TTC549 (cell line): ENCODE results near the gene PTPRN2.

ENCODE experiments used
- FAIRE-seq: peaks from 2 replicates; lab custom pipeline; 2012; peaks lifted over from hg19 to GRCh38; lab: Jason Lieb, UNC

Gene PTPRN2

GRCh38 chr7:157722137-157723060 lies 865.2 kb downstream of the PTPRN2 start:
- FAIRE-seq = no peak

- no peak for FAIRE-seq
Measured at GRCh38 chr7:157721468-157722136, 866.0 kb downstream of the PTPRN2 start.

GRCh38 chr7:157719705-157720655 lies 867.6 kb downstream of the PTPRN2 start:
- FAIRE-seq = no peak

DNA sequence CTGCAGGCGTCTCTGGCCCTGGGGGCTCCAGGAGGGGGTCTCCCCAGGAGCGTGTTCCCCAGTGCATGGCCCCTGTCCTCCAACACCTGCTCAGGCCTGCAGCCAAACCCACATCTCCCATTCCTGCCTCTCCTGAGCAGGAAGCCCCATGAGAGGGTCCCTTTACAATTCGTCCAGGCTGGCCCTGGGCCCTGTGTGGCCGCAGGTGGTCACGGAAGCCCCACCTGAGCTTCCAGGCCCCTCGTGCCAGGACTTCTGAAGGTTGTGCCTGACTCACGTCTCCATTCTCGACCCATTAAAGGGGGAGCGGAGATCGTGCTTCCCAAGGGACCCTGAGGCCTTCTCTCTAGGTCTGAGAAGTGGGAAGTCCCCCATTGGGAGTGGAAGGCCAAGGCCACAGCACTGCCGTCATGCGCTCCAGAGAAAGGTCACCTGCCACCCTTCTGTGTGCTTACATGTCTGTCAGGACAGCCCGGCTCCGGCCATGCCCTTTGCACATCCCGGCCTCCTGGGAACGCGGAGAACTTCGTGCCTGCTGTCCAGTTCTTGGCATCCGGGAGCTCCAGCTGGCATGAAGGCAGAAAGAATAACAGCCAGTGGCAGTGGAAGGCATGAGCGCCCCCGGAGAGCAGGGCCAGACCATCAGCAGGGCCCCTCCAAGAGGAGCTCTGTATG lies 868.5 kb downstream of the PTPRN2 start:
- FAIRE-seq = no peak

- FAIRE-seq = no peak
Measured at GRCh38 chr7:157718303-157719007, 869.2 kb downstream of the PTPRN2 start.

DNA sequence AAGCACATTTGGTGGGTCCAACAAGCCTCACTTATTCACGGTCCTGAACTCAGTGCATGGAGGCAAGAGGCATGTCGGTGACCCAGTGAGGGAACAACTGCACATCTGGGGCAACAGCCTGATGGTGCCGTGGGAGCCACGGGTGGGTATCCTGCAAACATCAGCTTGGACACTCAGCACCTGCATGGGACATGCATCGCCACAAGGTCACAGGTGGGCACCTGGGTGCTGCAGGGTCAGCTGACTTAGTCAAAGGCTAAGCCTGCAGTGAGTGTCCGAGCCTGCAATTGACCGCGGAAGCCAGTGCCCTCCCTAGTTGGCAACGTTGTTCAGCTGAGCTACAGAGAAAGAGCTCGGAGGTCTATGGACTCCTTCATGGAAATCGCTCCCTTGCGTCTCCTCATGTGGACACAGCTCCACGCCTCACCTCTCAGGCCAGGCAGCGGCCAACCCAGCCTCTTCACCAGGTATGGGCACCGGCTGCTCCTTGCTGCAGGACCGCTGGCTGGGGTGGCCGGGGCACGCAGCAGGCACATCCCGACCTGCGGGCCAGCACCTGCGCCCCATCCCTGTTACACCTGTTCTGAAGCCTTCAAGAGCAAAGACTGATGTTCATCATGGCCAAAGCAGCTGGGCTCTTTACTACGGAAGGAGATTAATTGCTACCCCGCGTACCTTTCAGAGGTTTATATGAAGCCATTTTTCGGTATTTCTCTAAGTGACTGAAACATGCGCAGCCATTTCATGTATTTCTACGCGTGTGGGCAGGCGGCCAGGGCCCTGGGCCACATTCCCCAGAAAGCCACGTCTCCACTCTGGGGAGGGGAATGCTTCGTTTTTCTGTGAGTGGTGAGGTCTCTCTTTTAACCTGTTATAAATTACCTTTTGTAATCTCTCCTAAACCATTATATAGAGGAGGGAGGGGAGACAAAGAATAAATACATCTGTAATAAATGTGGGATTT lies 870.1 kb downstream of the PTPRN2 start:
- no peak for FAIRE-seq

GRCh38 chr7:157715938-157716280 lies 871.7 kb downstream of the PTPRN2 start:
- FAIRE-seq = no peak

- FAIRE-seq = no peak
Measured at GRCh38 chr7:157715071-157715937, 872.3 kb downstream of the PTPRN2 start.

DNA sequence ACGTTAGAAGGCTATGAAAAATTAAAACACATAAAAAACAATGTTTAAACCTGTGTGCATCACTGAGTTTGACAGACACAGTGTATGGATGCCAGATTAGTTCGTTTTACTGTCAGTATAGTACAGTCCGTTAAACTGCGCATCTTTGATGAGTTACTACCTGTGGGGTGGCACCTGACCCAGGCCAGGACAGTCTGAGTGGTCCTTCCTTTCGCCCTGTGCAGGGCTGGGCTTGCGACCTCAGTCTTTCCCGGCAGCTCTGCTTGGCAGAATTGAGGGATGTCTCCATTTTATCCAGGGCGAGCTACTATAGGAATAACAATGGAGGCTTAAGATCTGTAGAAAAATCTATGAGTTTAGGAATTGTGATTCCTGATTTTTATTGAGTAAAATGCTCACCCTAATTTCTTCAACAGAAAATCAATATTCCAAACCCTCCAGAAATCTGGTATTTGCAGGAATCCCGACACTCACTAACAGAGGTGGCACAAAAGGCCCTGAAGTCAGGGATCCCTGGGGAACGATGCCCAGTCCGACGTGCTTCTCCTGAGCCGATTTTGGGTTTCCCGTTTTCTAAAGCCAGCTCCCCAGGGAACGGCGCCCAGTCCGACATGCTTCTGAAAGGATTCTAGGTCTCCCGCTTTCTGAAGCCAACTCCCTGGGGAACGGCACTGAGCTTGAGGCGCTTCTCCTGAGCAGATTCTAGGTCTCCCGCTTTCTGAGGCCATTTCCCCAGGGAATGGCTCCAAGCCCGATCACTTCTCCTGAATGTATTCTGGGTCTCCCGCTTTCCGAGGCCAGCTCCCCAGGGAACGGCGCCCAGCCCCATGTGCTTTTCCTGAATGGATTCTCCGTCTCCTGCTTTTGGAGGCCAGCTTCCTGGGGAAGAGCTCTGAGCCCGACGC lies 873.2 kb downstream of the PTPRN2 start:
- FAIRE-seq = no peak

DNA sequence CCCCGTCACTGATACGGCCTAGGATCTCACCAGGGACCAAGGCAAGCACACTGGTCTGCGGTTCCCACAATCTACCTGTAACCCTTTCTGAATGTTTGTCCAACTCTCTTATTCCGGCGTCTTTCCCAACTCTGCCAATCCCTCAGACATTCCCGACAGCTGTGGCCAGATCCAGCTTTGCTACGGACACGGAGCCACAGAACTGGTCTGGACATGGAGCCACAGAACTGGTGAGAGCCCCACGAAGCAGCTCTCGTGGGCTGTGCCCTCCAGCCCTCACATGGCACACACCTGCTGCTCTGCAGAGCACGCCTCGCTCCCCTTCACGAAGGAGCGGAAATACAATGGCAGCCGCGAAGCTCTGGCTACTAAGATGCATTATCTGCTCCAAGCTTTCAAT lies 874.0 kb downstream of the PTPRN2 start:
- FAIRE-seq = no peak

DNA sequence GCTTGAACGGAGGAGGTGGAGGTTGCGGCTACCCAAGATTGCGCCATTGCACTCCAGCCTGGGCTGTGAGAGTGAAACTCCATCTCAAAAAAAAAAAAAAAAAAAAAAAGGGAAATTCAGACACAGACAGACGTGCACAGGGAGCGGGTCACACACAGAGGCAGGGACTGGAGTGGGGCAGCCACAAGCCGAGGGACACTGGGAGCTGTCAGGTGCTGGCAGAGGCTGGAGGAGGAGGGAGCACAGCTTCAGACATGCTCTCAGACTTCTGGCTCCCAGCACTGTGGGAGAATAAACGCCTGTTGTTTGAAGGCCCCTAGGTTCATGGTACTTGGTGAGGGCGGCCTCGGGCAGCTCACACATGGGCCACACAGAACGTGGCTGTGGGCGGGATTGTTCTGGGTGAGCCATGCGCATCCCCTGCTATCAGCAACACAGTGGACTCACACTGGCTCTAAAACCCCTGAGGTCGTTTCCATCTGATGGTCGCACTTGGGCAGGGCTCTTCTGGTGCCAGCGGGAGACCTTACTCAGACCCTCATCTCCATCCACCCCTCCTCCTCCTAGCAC lies 874.9 kb downstream of the PTPRN2 start:
- FAIRE-seq = no peak

DNA sequence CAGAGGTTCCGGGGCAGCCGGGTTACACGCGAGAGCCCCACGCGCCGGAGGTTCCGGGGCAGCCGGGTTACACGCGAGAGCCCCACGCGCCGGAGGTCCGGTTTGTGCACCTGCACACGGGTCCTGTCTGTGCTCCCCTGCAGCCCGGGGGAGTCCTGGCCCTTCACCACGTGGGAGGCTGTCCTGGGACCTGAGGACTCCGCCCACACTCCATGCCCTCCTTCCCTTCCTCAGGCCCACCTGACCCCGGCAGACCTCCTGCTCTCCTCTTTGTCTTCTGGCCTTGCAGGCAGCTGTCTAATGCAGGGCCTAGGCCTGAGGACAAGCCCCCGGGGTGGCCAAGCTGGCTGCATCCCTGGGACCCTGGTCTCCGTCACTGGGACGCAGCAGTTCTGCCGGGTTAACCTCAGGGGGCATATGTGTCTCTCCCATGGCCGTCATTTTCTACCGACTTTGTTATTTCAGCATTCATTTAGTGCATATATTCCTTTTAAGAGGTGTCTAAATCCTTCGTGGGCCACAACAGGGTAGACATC lies 876.2 kb downstream of the PTPRN2 start:
- FAIRE-seq = no peak

- no peak for FAIRE-seq
Measured at GRCh38 chr7:157710396-157710795, 877.2 kb downstream of the PTPRN2 start.

GRCh38 chr7:157709531-157710251 lies 877.9 kb downstream of the PTPRN2 start:
- no peak for FAIRE-seq

- FAIRE-seq = no peak
Measured at GRCh38 chr7:157708919-157709295, 878.7 kb downstream of the PTPRN2 start.

GRCh38 chr7:157707983-157708918 lies 879.4 kb downstream of the PTPRN2 start:
- no peak for FAIRE-seq
